DMS79 (cell line): ENCODE results near the gene DENND10.
"Not testable (repeated sequence)": the region's sequence is repeated elsewhere in the genome, so short reads cannot be mapped to it uniquely, and the experiment has no call there.

Experiments used
- DNase-seq: peaks from one replicate; lab custom pipeline; 2025; lab: John Stamatoyannopoulos, UW

DENND10 gene

DNA sequence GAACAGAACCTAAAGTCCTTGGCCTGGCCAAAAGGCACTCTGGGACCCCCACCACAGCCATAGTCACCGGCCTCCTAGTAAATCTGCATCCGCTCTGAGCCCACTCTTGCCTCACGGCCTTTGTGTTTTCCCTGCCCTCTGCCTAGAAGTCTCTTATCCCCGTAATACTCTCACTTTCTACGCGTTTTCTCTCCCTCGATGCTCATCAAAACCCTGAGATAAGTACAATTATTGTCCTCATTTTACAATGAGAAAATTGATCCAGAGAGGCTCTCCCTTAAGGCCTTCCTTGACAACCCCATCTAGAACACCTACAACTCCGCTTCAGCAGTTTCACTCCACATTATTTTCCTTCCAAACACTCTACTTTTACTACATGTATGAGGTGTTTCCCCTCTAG is 63.1 kb downstream of the DENND10 start:
- no peak for DNase-seq

DNA sequence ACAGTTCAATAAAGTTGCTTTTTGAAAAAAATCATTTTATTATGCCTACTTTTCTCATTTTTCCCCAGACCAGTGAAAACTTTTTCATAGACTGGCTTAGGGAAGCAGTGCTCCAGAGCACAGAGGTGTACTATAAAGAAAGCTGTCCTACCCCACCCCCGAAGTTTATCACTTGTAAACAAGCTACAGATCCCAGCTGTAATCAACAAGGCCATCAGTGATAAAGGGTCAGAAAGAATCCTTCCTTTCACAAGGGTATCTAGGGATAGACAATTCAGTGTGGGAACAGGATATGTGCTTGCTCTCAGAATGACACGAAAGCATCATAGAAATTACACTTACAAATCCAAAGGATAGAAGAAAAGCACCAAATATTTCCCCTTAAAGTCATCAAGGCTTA is 70.2 kb downstream of the DENND10 start:
- DNase-seq = no peak

DNA sequence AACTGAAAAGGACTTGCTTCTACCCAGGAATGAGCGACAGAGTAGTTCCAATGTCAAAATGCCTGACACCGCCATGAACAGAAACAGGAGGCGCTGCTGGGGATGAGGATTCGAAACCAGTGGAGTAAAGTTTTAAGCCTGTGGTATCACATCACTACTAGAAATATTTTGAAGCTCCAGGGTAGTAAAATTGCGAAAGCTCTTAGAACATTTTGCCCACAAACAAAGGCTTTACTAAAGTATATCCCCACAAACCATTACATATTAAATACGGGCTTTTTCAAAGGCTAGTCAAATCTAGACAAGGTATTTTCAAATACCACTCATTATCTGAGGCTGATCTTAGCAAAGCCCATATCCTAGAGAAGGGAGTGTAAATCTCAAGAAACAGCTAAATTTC is 72.3 kb downstream of the DENND10 start:
- DNase-seq = no peak

DNA sequence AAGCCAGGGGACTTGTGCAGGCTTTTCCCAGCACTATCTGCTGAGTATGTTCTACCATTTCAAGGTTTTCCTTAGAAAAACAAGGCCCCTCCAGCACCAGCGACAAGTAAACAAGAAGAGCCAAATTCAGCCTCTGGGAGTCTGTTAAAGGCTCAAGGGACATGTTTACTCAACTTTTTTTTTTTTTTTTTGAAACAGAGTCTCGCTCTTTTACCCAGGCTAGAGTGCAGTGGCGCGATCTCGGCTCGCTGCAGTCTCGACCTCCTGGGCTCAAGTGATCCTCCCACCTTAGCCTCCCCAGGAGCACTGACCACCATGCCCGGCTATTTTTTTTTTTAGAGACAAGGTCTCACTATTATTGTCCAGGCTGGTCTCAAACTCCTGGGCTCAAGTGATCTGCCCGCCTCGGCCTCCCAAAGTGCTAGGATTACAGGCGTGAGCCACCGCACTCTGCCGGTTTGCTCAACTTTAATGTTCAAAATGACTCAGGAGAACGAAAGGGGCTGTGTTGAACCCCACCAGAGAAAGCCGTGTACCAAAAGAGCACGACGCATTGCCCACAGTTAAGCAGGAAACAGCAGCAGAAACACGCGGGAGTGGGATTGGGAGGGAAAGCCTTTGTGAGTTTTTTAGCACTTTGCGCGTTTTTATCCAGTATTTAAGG is 73.9 kb downstream of the DENND10 start:
- no peak for DNase-seq

DNA sequence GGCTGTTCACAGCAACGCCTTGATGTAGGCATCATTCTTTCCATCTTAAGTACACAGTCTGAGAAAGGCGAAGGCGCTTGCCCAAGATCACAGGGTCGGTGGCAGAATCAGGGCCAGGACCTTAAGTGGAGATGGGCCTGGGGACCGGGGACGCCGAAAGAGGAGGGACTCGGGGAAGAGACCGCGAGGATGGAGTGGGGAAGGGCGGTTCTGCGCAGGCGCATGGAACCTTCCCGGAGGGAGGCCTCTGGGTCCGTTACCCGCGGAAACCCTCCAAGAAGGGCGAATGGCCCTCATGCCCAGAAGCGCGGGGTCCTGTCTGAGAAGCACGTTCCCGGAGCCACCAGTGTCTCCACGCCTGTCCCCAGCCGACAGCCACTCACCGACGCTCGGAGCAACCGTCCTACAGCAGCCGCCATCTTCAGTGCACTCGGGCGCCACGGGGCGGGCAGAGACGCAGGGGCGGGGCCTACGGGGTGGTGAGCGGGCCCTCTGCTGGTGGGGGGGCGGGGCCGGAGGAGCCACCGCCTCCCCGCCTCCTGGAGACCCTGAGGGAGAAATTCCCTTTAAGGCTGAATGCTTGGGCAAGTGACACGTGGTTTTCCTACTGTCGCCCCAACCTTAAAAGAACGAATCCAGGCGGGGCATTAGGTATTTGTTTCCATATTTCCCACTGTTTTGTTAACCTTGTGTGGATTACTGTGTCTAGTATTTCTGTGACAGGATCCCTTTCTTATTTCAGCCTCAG is 74.6 kb downstream of the DENND10 start, which contains the start of gene PRDX3:
TSS of gene PRDX3 (minus strand) at position 441 of the 748 bp plus-strand sequence. CDS start at position 419, 22 bp downstream.
- DNase-seq = peak; percentile 80

DNA sequence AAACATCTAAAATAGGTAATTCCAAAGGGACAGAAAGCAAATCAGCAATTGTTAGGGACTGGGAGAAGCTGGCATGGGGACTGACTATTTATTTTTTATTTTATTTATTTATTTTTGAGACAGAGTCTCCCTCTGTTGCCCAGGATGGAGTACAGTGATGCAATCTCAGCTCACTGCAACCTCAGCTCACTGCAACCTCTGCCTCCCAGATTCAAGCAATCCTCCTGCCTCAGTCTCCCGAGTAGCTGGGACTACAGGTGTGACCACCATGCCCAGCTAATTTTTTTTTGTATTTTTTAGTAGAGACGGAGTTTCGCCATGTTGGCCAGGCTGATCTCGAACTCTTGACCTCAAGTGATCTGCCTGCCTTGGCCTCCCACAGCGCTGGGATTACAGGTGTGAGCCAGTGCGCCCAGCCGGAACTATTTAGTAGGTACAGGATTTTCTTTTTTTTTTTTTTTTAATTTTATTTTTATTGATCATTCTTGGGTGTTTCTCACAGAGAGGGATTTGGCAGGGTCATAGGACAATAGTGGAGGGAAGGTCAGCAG is 77.0 kb downstream of the DENND10 start:
- not testable (repeated sequence) for DNase-seq

DNA sequence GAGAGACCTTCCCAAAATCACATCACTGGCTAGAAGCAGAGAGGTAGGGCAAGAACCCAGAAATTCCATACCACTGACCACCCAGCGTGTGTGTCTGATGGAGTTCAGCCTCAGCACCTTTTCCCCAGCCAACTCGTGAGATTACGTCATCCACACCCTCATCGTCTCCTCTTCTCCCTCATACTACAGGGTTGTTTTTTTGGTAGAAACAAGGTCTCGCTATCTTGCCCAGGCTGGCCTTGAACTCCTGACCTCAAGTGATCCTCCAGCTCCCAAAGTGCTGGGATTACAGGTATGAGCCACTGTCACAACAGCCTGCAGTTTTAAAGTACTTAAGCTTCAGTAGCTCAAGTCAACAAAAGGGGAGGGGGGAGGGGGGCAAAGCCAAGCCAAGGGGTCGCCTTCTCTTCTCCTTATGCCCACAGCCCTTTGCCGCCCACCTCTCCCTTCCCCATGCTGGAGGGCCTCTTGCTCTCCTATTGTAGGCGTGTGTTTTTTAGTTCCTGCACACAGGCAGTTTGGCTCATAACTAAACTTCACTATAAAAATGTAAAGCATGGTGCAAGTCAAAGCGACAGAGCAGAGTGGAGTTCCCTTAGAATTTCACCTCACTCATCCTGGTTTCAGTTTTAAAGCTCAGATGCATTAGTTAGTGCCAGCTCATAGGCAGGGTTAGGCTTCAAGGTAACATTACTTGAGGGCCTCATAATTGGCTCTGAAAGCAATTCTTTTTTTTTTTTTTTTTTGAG is 79.9 kb downstream of the DENND10 start:
- no peak for DNase-seq
